ENCODE measurements around the gene C1orf56.

C1orf56 gene

DNA sequence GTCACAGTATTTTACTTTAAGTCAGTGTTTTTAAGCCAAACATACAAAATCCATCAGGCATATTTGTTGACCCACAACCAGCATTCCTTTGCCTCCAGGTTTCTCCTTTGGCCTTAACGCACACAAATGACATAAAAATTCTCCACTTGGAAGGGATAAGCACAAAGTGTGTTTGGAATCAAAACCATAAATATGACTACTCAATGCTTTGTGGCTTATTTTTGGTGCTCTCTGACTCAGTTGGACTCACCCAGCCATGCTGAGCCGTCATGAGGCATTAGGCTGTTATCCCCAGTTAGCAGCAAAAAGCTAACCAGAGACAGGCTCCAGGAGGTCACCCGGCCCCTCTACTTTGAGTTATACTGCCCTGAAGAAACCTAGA, 38.4 kb upstream of the C1orf56 start:
- Histone ChIP-seq H3K27ac (peak overlapping the region; percentile 64 to 94), H3K4me3 (peak overlapping the region; percentile 91)
- TF ChIP-seq, protein P1, sequence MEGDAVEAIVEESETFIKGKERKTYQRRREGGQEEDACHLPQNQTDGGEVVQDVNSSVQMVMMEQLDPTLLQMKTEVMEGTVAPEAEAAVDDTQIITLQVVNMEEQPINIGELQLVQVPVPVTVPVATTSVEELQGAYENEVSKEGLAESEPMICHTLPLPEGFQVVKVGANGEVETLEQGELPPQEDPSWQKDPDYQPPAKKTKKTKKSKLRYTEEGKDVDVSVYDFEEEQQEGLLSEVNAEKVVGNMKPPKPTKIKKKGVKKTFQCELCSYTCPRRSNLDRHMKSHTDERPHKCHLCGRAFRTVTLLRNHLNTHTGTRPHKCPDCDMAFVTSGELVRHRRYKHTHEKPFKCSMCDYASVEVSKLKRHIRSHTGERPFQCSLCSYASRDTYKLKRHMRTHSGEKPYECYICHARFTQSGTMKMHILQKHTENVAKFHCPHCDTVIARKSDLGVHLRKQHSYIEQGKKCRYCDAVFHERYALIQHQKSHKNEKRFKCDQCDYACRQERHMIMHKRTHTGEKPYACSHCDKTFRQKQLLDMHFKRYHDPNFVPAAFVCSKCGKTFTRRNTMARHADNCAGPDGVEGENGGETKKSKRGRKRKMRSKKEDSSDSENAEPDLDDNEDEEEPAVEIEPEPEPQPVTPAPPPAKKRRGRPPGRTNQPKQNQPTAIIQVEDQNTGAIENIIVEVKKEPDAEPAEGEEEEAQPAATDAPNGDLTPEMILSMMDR (IDR thresholded peaks at IDR 0.05), result no peak

DNA sequence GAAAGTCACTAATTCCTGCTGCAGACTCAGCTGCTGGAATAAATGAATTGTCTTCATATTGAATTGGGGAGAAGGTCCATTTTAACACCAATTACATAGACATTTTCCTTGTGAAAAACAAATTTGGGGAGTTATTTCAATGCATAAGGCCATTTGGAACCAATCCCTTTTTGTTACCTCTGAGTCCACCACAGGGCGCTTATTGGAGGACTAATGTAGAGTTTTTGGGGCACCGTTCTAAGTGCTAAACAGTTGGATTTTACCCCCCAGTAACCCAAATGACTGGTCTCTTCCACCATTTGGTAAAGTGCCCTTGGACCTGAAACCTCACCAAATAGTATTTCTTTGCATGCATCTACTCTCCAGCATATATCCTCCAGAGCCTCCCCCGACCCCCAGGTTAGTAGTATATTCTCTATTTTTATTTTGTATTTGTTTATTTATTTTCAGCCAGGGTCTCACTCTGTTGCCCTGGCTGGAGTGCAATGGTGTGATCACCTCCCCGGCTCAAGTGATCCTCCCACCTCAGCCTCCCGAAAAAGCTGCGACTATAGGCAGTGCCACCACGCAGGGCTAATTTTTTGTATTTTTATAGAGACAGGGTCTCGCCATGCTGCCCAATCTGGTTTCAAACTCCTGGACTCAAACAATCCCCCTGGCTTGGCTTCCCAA, 37.7 kb upstream of the C1orf56 start:
- Histone ChIP-seq H3K27ac (peak overlapping the region in 1 of 2 donors; percentile 94), H3K4me3 (peak overlapping the region; percentile 91)
- no peak for DNase-seq (ENCODE audit: low spot score)

More for the DNA sequence above, 38.4 kb upstream of the C1orf56 start:
- DNase-seq (ENCODE audit: low spot score), result no peak

DNA sequence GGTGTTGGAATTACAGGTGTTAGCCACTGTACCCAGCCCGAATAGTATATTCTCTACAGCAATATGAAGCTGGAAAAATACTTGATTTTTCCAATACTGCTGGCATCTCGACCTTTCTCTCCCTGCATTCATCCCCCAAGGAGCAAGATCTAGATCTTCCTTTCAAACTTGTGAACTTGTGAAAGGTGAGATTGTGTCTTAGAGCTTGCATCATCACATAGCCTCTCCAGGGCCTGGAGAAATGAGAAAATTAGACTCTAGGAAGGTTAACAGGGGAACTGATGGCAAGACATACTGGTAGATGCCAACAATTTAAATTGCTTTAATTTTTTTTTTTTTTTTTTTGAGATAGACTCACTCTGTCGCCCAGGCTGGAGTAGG, 37.2 kb upstream of the C1orf56 start:
- H3K27ac ChIP-seq, result no peak overlapping the region
- TF ChIP-seq, protein P1 (IDR thresholded peaks at IDR 0.05), result no peak

More for the DNA sequence above, 37.7 kb upstream of the C1orf56 start:
- TF ChIP-seq, protein P1 (IDR thresholded peaks at IDR 0.05), result no peak

DNA sequence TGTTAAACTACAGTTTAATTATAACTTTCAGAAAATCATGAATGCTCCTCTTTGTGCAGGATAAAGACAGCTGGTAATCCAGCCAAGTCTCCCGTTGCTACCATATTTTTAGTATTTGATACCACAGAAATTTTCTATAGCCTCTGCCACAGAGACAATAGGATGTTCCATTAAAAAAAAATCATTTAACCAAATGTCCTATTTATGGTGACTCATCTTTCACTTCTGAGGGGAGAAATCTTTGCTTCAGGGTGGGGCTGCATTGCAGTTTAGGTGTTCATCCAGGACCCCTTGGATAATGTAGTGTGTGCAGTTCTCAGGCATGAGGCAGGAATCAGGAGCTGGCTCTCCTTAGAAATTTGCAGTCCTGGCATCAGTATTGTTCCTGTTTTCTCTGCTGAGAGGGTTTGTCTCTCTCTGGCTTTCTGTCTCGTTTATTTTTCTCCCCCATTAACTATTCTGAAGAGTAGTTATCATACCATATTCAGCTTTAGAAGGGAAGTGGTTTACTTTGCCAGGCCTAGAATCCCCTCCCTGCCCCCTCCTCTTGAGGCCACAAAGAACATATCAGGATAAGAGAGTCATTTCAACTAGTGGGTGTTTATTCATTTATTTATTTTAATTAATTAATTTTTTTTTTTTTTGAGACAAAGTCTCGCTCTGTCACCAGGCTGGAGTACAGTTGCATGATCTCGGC, 36.2 kb upstream of the C1orf56 start:
- no peak overlapping the region for H3K4me3 ChIP-seq
- peak overlapping the region in 1 of 2 donors; percentile 33 for H3K27ac ChIP-seq
- TF ChIP-seq, protein P1 (IDR thresholded peaks at IDR 0.05), result no peak
- no peak for DNase-seq (ENCODE audit: low spot score)

More for the DNA sequence above, 37.2 kb upstream of the C1orf56 start:
- no peak overlapping the region for H3K4me3 ChIP-seq
- DNase-seq (ENCODE audit: low spot score), result no peak

DNA sequence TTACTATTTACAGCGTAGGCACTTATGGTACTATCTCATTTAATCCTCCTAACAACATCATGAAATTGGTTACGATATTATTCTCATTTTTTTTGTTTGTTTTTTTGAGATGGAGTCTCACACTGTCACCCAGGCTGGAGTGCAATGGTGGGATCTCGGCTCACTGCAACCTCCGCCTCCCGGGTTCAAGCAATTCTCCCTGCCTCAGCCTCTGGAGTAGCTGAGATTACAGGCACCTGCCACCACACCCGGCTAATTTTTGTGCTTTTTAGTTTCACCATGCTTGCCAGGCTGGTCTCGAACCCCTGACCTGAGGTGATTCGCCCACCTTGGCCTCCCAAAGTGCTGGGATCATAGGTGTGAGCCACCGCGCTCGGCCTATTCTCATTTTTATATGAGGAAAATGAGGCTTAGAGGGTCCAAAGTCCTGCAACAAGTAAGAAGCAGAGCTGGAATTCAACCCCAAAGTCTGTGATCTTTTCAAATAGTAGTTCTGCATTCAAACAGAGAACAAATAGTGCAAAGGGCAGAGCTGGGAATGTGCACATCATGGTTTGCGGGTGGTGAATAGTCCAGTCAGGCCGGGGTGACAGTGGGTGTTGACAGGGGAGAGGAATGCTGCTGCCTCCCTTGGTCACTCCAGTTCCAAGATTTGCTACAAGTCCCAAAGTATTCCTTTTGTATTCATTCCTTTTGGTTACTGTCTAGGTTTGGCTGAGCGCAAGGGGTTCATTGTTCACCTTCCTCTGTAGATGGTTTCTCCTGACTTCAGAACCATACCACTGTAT, 34.7 kb upstream of the C1orf56 start:
- no peak for DNase-seq (ENCODE audit: low spot score)
- H3K4me3 ChIP-seq, result no peak overlapping the region
- TF ChIP-seq, protein P1 (IDR thresholded peaks at IDR 0.05), result no peak
- peak overlapping the region; percentile 33 to 83 for H3K27ac ChIP-seq

DNA sequence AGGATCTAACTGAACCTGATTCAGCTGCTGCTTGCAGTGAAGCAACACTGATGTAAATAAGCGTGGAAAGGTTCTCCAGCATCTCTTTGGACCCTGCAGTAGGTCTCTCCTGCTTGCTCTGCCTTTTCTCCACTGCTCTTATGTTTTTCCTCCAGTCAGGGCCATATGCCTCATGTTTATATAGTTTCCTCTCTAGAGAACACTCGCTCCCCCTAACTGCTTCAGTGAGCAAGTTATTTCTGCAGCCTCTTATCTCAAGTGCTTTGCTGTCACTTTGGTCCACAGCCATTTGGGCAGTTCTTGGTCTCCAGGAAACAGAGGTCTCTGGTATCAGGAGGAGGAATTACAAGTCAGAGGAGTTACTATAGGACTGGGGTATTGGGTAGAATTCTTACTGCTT, 34.0 kb upstream of the C1orf56 start:
- Histone ChIP-seq H3K27ac (peak overlapping the region; percentile 33 to 83), H3K4me3 (no peak overlapping the region)
- TF ChIP-seq, protein P1 (IDR thresholded peaks at IDR 0.05), result no peak
- DNase-seq (ENCODE audit: low spot score), result no peak
